OCI-LY1 (cell line): ENCODE data around the gene VSIG8.

Source experiments
- EZH2 ChIP-seq: fragments of 200-600 bp; sonication (generic), shearing (Covaris generic); IDR thresholded peaks from 2 replicates; pipeline ENCODE4 v1.8.0; 2017; ENCODE audit warnings: borderline replicate concordance, mixed run types, mild to moderate bottlenecking, antibody characterized with exemption, low read length, moderate library complexity, mixed read lengths
- TF ChIP-seq, protein P1 (sequence below): fragments of 200-600 bp; sonication (generic), shearing (Covaris generic); IDR thresholded peaks from 2 replicates; pipeline ENCODE4 v1.5.1; 2017; ENCODE audit warnings: mild to moderate bottlenecking, antibody characterized with exemption, low read length, moderate library complexity, mixed read lengths

DNA sequence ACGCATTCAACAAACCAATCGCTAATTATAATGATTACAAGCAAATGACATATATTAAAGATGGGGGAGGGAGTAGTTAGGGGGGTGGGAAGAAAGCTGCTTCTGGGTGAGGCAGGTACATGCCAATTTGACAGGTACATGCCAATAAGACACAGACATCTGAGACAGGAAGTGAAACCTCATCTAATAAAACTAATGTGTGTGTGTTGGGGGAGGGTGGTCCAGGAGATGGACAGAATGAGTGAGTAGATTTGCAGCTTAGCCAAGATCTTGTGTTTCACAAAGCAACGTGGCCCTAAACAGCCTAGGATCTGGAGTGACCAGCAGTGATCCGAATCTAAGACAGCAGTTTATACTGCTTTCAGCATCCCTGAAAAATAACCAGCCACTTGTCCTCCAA lies 26.7 kb upstream of the VSIG8 start:
- TF ChIP-seq, protein P1, sequence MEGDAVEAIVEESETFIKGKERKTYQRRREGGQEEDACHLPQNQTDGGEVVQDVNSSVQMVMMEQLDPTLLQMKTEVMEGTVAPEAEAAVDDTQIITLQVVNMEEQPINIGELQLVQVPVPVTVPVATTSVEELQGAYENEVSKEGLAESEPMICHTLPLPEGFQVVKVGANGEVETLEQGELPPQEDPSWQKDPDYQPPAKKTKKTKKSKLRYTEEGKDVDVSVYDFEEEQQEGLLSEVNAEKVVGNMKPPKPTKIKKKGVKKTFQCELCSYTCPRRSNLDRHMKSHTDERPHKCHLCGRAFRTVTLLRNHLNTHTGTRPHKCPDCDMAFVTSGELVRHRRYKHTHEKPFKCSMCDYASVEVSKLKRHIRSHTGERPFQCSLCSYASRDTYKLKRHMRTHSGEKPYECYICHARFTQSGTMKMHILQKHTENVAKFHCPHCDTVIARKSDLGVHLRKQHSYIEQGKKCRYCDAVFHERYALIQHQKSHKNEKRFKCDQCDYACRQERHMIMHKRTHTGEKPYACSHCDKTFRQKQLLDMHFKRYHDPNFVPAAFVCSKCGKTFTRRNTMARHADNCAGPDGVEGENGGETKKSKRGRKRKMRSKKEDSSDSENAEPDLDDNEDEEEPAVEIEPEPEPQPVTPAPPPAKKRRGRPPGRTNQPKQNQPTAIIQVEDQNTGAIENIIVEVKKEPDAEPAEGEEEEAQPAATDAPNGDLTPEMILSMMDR: no peak
- TF ChIP-seq EZH2: no peak
